HEK293T (cell line): ENCODE measurements around the gene VCP.

Experiments used
- CTCF ChIA-PET: fragments of 350-600 bp; formaldehyde crosslinking; extraction: SDS; loops from one replicate; lab custom pipeline; 2021; ENCODE audit warnings: antibody characterized with exemption, inconsistent platforms; lab: Yijun Ruan, JAX
- POLR2A ChIA-PET: fragments of 350-600 bp; formaldehyde crosslinking; extraction: SDS; loops from one replicate; lab custom pipeline; 2020; ENCODE audit warnings: antibody characterized with exemption, inconsistent platforms; lab: Yijun Ruan, JAX
- DNase-seq: peaks from one replicate; pipeline ENCODE4 v3.0.0; 2012; ENCODE audit warnings: mixed read lengths; ENCODE audit errors: extremely low spot score
- ARNT ChIP-seq: fragments of 450-650 bp; IDR thresholded peaks from 2 replicates; pipeline ENCODE4 v1.6.1; 2017; ENCODE audit warnings: mild to moderate bottlenecking
- BHLHE40 ChIP-seq: fragments of 450-650 bp; IDR thresholded peaks from 2 replicates; pipeline ENCODE4 v1.6.1; 2016; ENCODE audit warnings: mild to moderate bottlenecking, moderate library complexity, borderline replicate concordance
- CTBP1 ChIP-seq: fragments of 450-650 bp; IDR thresholded peaks from 2 replicates; pipeline ENCODE4 v1.6.1; 2016; ENCODE audit warnings: borderline replicate concordance
- ELF4 ChIP-seq: fragments of 450-650 bp; IDR thresholded peaks from 2 replicates; pipeline ENCODE4 v1.6.1; 2017; ENCODE audit warnings: antibody characterized with exemption
- FOXA1 ChIP-seq: fragments of 450-650 bp; IDR thresholded peaks from 2 replicates; pipeline ENCODE4 v1.6.1; 2016; ENCODE audit warnings: mild to moderate bottlenecking
- FOXK2 ChIP-seq: fragments of 450-650 bp; IDR thresholded peaks from 2 replicates; pipeline ENCODE4 v1.6.1; 2016; ENCODE audit warnings: mild to moderate bottlenecking
- FOXM1 ChIP-seq: fragments of 450-650 bp; IDR thresholded peaks from 2 replicates; pipeline ENCODE4 v1.6.1; 2017; ENCODE audit warnings: mild to moderate bottlenecking, borderline replicate concordance
- HDGF ChIP-seq: fragments of 450-650 bp; IDR thresholded peaks from 2 replicates; pipeline ENCODE4 v1.6.1; 2017; ENCODE audit warnings: antibody characterized with exemption, borderline replicate concordance
- L3MBTL2 ChIP-seq: fragments of 450-650 bp; conservative IDR thresholded peaks from 2 replicates; pipeline ENCODE4 v1.6.1; 2016; ENCODE audit warnings: mild to moderate bottlenecking
- LEF1 ChIP-seq: fragments of 450-650 bp; IDR thresholded peaks from 2 replicates; pipeline ENCODE4 v1.6.1; 2017; ENCODE audit warnings: mild to moderate bottlenecking, borderline replicate concordance
- NFRKB ChIP-seq: fragments of 450-650 bp; IDR thresholded peaks from 2 replicates; pipeline ENCODE4 v1.6.1; 2016; ENCODE audit warnings: mild to moderate bottlenecking, moderate library complexity
- SP1 ChIP-seq: fragments of 450-650 bp; IDR thresholded peaks from 2 replicates; pipeline ENCODE4 v1.6.1; 2017
- SUZ12 ChIP-seq: fragments of 450-650 bp; IDR thresholded peaks from 2 replicates; pipeline ENCODE4 v1.6.1; 2016; ENCODE audit warnings: mild to moderate bottlenecking
- TARDBP ChIP-seq: fragments of 450-650 bp; IDR thresholded peaks from 2 replicates; pipeline ENCODE4 v1.6.1; 2016
- ZNF384 ChIP-seq: fragments of 450-650 bp; IDR thresholded peaks from 2 replicates; pipeline ENCODE4 v1.6.1; 2016
- TF ChIP-seq, protein P1 (sequence below): fragments of 450-650 bp; IDR thresholded peaks from 2 replicates; pipeline ENCODE4 v1.6.1; 2016

Gene VCP

DNA sequence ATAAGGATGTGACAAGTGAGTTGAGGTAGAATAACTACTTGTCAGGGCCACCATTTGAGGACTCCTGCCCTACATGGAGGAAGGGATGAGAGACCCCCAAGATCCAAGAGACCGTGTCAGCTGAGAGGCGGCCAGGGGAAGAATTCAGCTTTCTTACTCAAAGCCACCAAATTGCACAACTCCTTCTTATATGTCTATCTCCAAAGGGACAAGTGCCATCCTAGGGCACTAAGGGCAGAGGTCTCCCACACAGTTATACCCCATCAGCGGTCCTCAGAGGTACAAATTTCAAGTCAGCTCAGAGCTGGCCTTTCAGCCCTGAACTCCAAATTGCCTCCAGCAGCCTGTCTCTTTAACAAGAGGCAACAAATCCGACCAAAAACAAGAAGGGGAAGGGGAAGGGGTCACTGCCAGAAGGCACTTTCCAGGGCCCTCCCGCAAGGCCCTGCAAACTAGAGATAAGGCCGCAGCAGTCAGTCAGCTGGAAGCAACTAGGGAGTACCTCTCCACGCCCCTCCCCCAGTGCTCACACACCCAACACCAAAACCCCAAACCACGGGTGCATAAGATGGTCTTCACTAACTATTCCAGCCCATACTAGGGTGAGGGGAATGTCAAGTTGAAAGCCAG is 36.6 kb upstream of the VCP start:
- ChIA-PET POLR2A (interaction anchor here (2.2 kb wide), 1 partner anchor 12 kb away, joined by 5 read pairs; no protein-coding TSS in a partner anchor), CTCF (no interaction called here)
- TF ChIP-seq BHLHE40 (no peak), NFRKB (no peak)
- no peak for DNase-seq

DNA sequence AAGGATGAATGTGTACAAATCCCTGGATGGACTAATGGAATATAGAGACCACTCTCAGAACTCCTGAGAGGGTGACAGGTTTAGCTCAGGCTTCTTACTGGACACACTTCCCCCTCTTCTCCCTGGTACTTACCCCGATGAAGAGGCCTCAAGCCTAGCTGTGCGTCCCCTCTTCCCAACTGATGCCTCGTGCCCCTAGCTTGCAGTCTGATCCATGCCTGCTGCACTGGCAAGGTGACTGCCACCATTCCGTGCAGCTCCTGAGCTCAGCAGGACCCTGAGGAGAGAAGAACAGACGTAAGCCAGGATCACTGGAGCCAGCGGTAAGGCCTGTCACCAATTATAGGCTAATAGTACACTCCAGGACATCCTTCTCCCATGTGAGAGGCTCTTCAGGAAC is 36.0 kb upstream of the VCP start:
- ChIA-PET POLR2A (interaction anchor here (2.2 kb wide), 1 partner anchor 11 kb away, joined by 5 read pairs; no protein-coding TSS in a partner anchor), CTCF (no interaction called here)
- no peak for TF ChIP-seq NFRKB
- no peak for TF ChIP-seq HDGF
- TF ChIP-seq ARNT, result no peak
- DNase-seq, result no peak

DNA sequence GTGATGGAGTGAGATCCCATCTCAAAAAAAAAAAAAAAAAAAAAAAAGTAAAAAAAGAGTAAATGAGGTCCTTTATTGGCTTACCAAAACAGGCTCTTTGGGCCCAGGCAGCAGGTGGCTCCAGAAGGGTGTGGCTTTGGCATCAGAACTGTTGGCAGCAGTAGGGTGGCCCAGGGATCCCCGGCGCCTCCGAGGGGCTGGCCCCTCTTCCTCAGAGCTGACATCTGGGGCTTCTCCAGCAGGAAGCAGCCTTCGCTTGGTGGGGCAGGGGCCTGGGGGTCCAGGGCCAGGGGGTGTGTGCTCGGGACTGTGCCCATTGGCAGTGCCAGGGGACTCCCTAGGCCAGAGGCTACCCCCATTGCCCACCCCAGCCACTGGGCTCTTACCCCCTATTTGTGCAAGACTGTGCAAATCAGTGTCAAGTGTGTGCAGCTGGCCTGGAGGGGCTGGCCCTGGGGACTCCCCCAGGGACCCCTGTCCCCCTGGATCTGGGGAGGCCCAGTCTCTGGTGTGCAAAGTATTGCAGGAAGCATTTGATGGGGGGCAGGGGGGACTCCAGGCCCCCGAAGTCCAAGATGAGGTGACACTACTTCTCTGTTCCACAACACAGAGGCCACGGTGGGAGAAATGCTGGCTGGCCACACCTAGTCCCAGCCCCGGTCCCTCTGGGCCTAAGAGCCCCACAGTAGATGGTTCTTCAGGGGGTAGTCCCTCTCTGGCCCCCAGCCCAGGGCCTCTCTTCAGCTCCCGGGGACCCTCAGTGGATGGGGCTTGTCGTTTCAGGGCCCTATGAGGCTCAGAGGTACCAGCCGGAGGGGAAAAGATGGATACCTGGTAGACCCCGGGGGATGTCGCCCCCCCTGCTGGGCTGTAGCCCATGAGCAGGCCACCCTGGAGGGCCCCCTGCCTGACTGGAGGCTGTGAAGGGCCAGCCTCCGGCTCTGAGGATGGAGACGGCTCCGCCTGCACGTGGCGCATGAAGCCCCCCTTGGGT is 35.2 kb upstream of the VCP start:
- POLR2A ChIA-PET, result interaction anchor here (2.2 kb wide), 1 partner anchor 10 kb away, joined by 5 read pairs; no protein-coding TSS in a partner anchor
- TF ChIP-seq HDGF (no peak), BHLHE40 (no peak), NFRKB (no peak), L3MBTL2 (no peak), CTBP1 (no peak), ELF4 (no peak), FOXA1 (no peak), ZNF384 (no peak), FOXK2 (no peak), ARNT (no peak), TARDBP (no peak), LEF1 (no peak), FOXM1 (no peak), SUZ12 (no peak)
- CTCF ChIA-PET, result no interaction called here
- DNase-seq, result no peak

DNA sequence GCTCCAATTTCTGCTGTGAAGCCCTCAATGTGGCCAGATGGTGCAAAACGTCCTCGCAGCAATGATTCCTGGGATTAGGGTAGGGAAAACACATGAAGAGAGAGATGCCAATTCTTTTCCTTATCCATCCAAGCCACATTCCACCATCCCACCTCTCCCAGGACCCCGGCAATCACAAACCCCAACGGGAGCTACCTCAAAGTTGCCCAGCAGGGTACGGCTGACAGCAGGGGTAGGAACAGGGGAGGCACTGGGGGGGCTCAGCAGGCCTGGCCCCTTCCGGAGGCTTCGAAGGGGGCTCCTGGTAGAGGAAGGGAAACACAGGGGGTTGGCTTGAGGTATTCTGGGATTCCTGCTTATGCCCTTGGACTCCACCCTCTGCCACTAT is 33.9 kb upstream of the VCP start:
- CTCF ChIA-PET, result no interaction called here

DNA sequence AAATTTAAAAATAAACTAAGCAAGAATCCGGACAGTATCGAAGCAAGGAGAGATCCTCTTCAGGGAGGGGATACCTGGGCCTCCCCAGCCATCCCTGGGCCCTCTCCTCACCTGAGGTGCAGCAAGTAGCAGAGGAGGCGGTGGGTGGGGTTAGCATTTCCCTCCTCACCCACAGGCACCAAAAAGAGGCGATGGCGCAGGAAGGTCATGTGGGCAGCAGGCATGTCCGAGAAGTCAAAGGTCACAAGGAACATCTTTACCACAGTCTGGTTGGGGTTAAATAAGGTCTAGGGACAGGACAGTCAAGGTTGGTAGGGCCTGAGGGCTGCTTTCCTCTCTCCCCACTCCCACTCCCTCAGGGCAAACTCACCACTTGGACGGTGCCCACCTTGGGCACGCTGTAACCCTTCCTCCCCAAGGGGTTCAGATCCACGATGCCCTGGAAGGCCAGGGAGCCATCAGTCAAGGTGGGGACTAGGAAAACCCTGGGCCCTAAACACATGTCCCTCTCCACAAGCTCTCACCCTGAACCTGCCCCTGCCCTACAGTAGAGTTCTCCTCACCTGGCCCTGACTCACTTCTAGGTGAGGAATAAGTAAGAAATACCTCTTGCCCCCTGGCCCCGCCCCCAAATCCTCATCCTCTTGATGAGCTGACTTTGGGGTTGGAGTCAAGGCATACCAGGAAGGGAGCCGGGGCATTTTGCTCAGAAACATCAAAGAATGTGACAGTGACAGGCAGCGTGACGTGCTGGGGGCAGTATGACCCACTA is 33.3 kb upstream of the VCP start:
- TF ChIP-seq HDGF (no peak), L3MBTL2 (no peak), SP1 (no peak), FOXK2 (no peak), ARNT (no peak), ELF4 (no peak), SUZ12 (no peak), CTBP1 (no peak), FOXM1 (no peak)
- TF ChIP-seq, protein P1, sequence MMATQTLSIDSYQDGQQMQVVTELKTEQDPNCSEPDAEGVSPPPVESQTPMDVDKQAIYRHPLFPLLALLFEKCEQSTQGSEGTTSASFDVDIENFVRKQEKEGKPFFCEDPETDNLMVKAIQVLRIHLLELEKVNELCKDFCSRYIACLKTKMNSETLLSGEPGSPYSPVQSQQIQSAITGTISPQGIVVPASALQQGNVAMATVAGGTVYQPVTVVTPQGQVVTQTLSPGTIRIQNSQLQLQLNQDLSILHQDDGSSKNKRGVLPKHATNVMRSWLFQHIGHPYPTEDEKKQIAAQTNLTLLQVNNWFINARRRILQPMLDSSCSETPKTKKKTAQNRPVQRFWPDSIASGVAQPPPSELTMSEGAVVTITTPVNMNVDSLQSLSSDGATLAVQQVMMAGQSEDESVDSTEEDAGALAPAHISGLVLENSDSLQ, result no peak
- CTCF ChIA-PET, result no interaction called here
- POLR2A ChIA-PET, result no interaction called here
- no peak for DNase-seq

More for the DNA sequence above, 33.9 kb upstream of the VCP start:
- POLR2A ChIA-PET, result no interaction called here
- DNase-seq, result no peak
- no peak for TF ChIP-seq L3MBTL2
- no peak for TF ChIP-seq HDGF
- TF ChIP-seq, protein P1, result no peak
- no peak for TF ChIP-seq SP1
- TF ChIP-seq NFRKB, result no peak
- no peak for TF ChIP-seq FOXK2
- TF ChIP-seq FOXA1, result no peak

DNA sequence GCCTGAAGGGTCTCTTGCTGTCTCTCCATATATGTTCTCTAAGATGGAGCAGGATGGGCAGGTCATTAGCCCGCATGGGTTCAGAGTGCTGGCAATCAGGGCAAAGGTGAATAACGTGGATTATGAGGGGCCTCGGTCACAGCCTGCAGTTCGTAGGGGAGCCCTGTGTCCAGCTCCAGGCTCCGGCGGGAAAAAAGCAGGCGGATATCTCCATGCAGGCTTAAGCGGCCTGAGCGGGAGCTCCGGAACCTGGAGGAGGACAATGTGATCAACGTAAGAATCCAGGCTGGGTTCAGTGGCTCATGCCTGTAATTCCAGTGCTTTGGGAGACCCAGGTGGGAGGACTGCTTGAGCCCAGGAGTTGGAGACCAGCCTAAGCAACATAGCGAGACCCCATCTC is 32.7 kb upstream of the VCP start:
- CTCF ChIA-PET, result no interaction called here
- POLR2A ChIA-PET, result no interaction called here

More for the DNA sequence above, 32.7 kb upstream of the VCP start:
- TF ChIP-seq NFRKB, result no peak
- TF ChIP-seq FOXA1, result no peak
- no peak for TF ChIP-seq ELF4
- TF ChIP-seq LEF1, result no peak
- TF ChIP-seq CTBP1, result no peak
- TF ChIP-seq SUZ12, result no peak
- DNase-seq, result no peak
